Epithelial cell of esophagus (primary cell): ENCODE results near the gene TBC1D22B.

ENCODE experiments used
- DNase-seq: peaks from one replicate; pipeline ENCODE4 v3.0.0; 2010; ENCODE audit warnings: low read depth
- H3K4me3 ChIP-seq: 2 replicates; pipeline ENCODE4 v1.5.1; 2011; ENCODE audit warnings: mild to moderate bottlenecking, low read length, control low read depth
- CTCF ChIP-seq: IDR thresholded peaks from 2 replicates; pipeline ENCODE4 v1.5.1; 2011; ENCODE audit warnings: low read depth, mild to moderate bottlenecking, low read length, control low read depth, inconsistent platforms; ENCODE audit not compliant: insufficient read depth; ENCODE audit errors: missing control alignments

Gene TBC1D22B

DNA sequence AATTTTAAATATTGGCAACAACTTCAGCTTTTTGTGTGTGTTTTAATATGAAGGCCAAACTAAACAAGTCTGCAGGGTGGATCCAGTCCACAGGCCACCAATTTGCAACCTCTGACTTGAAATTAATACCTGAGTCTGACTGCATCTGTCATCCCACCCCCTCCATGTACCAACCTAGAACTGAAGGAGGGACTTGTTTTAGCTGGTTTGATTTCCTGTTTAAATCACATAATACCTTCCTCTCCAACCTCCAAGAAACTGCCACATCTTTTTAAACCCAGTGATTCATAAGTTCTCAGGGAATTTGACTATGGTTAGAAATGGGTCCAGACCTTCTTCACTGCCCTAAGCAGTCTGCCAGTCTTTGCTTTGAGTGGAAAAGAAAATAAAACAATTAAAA is 117.8 kb downstream of the TBC1D22B start:
- no peak for TF ChIP-seq CTCF

GRCh38 chr6:37376078-37376743 is 118.6 kb downstream of the TBC1D22B start:
- no peak for DNase-seq
- no peak for TF ChIP-seq CTCF
- no peak overlapping the region for H3K4me3 ChIP-seq

More for the DNA sequence above, 117.8 kb downstream of the TBC1D22B start:
- DNase-seq: peak; percentile 60
- no peak overlapping the region for H3K4me3 ChIP-seq

GRCh38 chr6:37381579-37381978 is 124.0 kb downstream of the TBC1D22B start:
- DNase-seq: peak; percentile 83
- H3K4me3 ChIP-seq: no peak overlapping the region
- peak; percentile 77 for TF ChIP-seq CTCF
